Lung (tissue), 16 donors: ENCODE results near the gene SLC25A33. TPM values are rescaled to one million over a fixed set of nuclear protein-coding genes. Genes with fewer than 3 reads are reported as not detected.
A peak's percentile ranks its signal among the peaks of the same experiment; 100 is the strongest.

Experiments used
- ATAC-seq: fragments of 200-7000 bp; cut with Tn5 transposase; one replicate; pipeline ENCODE4 v1.9.1; 2020; ENCODE audit warnings: moderate number of reproducible peaks; ENCODE audit not compliant: insufficient read depth, low FRiP score
- DNase-seq, 3 donors: peaks; one replicate each; pipeline ENCODE4 v3.0.0-alpha.2; 2013 to 2017
- H3K27ac ChIP-seq, 2 donors: one replicate each; pipeline ENCODE4 v1.5.1; 2013; ENCODE audit warnings: mild to moderate bottlenecking in 2 of 2, moderate library complexity in 2 of 2, control low read depth in 1 of 2, inconsistent platforms in 1 of 2, low read depth in 1 of 2, low read length in 1 of 2
- H3K27me3 ChIP-seq, 3 donors: one replicate each; pipeline ENCODE4 v1.5.1; 2013; ENCODE audit warnings: low read length in 2 of 3; ENCODE audit not compliant: control insufficient read depth in 3 of 3, insufficient read depth in 3 of 3
- H3K36me3 ChIP-seq, 4 donors: one replicate each; pipeline ENCODE4 v1.5.1; 2013; ENCODE audit warnings: low read length in 4 of 4, mild to moderate bottlenecking in 1 of 4, moderate library complexity in 1 of 4; ENCODE audit not compliant: control insufficient read depth in 4 of 4, insufficient read depth in 4 of 4
- H3K4me1 ChIP-seq, 5 donors: one replicate each; pipeline ENCODE4 v1.5.1; 2013; ENCODE audit warnings: low read length in 5 of 5, mild to moderate bottlenecking in 2 of 5, moderate library complexity in 1 of 5; ENCODE audit not compliant: control insufficient read depth in 5 of 5, insufficient read depth in 5 of 5
- H3K4me3 ChIP-seq: one replicate; pipeline ENCODE4 v1.5.1; 2013; ENCODE audit warnings: mild to moderate bottlenecking, control low read depth, moderate library complexity
- H3K9ac ChIP-seq, 2 donors: one replicate each; pipeline ENCODE4 v1.5.1; 2013; ENCODE audit warnings: low read length in 2 of 2, control low read depth in 1 of 2; ENCODE audit not compliant: insufficient read depth in 1 of 2
- H3K9me3 ChIP-seq, 4 donors: one replicate each; pipeline ENCODE4 v1.5.1; 2013; ENCODE audit warnings: low read length in 3 of 4, mild to moderate bottlenecking in 1 of 4, moderate library complexity in 1 of 4; ENCODE audit not compliant: control insufficient read depth in 4 of 4, insufficient read depth in 3 of 4
- WGBS, 2 donors: extraction: QIAGEN DNeasy Blood & Tissue Kit; methylation state at CpG; one replicate each; pipeline ENCODE4 v1.1.7; 2013; 5-methylcytosine and 5-hydroxymethylcytosine counted together
- long read RNA-seq, 5 donors: transcript quantifications; one replicate each; lab custom pipeline, GENCODE V29; 2026
- polyA plus RNA-seq, 2 donors: library from polyadenylated mRNA; stranded (reverse); fragments of 200-250 nt; gene quantifications; one replicate each; pipeline ENCODE4 v1.2.1, GENCODE V29; 2013
- total RNA-seq, 2 donors: library from RNA; depleted of rRNA in 1 of 2; stranded (reverse); fragments of >200 nt in 1 of 2; gene quantifications; one replicate each; pipeline ENCODE4 v1.2.1, GENCODE V29; 2014 to 2021
- TF ChIP-seq, protein P1 (sequence below): IDR thresholded peaks from 2 replicates; pipeline ENCODE4 v1.5.1; 2012; ENCODE audit warnings: mild to moderate bottlenecking; ENCODE audit errors: control extremely low read depth, extremely low read depth
- donor health status: control.
- donor health status: control.
- donor health status: Bipolar disorder and iron deficiency.
- donor health status: healthy.
- donor health status: DM: yes; HTN: yes; CAD: no.

The SLC25A33 gene, protein sequence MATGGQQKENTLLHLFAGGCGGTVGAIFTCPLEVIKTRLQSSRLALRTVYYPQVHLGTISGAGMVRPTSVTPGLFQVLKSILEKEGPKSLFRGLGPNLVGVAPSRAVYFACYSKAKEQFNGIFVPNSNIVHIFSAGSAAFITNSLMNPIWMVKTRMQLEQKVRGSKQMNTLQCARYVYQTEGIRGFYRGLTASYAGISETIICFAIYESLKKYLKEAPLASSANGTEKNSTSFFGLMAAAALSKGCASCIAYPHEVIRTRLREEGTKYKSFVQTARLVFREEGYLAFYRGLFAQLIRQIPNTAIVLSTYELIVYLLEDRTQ
- total RNA-seq, result 1 to 10 TPM; 3.2 to 5.2 TPM
- polyA plus RNA-seq, result 1 to 10 TPM; 4.3 to 4.7 TPM
- long read RNA-seq, donor 1, partial matches to known transcripts, result 0 of 2 reads
- long read RNA-seq, donor 1, other reads (novel, unspliced or antisense), result 0 of 2 reads
- long read RNA-seq, donor 2, partial matches to known transcripts, result 0 of 3 reads
- long read RNA-seq, donor 2, other reads (novel, unspliced or antisense), result 0 of 3 reads
- long read RNA-seq, donor 3, result 0 reads
- long read RNA-seq, donor 4, partial matches to known transcripts, result 0 of 3 reads
- long read RNA-seq, donor 4, other reads (novel, unspliced or antisense), result 0 of 3 reads
- long read RNA-seq, donor 5, partial matches to known transcripts, result 0 of 4 reads
- long read RNA-seq, donor 5, other reads (novel, unspliced or antisense), result 0 of 4 reads

DNA sequence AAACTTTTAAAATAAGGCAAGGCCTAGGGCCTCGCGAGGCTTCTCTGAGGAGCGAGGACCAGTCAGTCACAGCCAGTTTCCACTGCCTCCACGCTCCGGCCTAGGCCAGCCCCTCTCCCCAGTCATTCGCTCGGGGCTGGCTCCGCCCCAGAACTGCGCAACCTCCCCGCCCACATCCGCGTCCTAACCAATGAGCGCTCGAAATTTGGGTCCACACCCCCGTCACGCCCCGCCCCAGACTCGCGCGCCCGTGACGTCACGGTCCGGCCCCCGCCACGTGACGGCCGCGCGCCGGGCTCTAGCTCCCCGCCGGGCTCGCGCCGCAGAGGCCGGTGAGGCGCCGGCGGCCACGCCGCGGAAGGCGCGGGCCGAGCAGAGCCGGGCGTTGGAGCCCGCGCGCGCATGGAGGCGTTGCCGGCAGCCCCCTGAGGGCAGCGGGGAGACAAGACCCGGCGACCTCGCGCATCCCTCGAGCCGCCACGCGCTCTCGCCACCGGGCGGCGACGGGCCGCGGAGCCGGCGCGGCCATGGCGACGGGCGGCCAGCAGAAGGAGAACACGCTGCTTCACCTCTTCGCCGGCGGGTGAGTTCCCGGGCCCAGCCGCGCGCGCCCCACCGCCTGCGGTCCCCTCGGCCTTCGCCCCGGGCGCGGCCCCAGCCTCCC lies at the start of gene SLC25A33:
Gene SLC25A33 (plus strand): TSS at position 301 of the 664 bp plus-strand sequence. CDS start 227 bp downstream, at position 528.
- peak; percentile 97 for ATAC-seq
- Histone ChIP-seq H3K27me3 (no peaks in the 10 kb centered on the region), H3K9ac (peak within 1 kb of the TSS; percentile 39 to 53), H3K27ac (peak within 1 kb of the TSS; percentile 85 to 92), H3K4me1 (peaks cover 0 to 19% (median 6%) of the 10 kb centered on the region in 5 donors), H3K9me3 (no peaks in the 10 kb centered on the region), H3K36me3 (no peaks in the 10 kb centered on the region), H3K4me3 (peak within 1 kb of the TSS; percentile 79)
- WGBS, 2 donors, result 0 to 1% methylated on average over 60 to 92 of the region's 92 CpGs
- TF ChIP-seq, protein P1, sequence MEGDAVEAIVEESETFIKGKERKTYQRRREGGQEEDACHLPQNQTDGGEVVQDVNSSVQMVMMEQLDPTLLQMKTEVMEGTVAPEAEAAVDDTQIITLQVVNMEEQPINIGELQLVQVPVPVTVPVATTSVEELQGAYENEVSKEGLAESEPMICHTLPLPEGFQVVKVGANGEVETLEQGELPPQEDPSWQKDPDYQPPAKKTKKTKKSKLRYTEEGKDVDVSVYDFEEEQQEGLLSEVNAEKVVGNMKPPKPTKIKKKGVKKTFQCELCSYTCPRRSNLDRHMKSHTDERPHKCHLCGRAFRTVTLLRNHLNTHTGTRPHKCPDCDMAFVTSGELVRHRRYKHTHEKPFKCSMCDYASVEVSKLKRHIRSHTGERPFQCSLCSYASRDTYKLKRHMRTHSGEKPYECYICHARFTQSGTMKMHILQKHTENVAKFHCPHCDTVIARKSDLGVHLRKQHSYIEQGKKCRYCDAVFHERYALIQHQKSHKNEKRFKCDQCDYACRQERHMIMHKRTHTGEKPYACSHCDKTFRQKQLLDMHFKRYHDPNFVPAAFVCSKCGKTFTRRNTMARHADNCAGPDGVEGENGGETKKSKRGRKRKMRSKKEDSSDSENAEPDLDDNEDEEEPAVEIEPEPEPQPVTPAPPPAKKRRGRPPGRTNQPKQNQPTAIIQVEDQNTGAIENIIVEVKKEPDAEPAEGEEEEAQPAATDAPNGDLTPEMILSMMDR, result no peak
- peak; percentile 99 for DNase-seq

DNA sequence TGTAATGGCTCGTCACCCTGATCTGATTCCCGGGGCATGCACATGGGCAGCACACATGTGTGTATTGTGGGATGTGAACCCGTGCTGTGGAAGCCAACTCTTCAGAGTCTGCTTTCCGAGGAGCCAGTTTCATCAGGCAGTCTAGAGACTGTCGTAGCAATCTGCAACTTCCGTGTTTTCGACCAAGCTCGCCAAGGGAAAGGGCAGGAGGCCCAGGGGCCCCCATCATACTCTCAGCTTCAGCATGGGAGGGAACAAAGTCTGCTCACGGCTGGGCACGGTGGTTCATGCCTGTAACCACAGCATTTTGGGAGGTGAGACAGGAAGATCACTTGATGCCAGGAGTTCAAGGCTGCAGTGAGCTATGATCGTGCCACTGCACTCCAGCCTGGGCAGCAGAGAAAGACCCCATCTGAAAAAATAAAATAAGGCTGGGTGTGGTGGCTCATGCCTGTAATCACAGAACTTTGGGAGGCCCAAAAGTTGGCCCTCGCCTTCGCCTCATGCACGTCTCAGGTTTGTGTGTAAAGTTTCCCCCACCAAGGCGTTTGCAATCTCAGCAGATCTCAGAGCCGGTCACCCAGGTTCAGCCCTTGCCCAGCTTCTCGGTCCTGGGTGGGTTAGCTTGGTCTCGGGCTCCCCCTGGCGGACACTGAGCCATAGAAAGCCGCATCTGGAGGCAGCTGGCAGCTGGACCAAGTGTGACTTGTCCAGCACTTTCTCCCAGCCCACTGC lies 48.5 kb upstream of the SLC25A33 start:
- WGBS, 2 donors, result 39 to 45% methylated on average over 20 of the region's 20 CpGs
- DNase-seq (peak; percentile 87 to 92 (median 91)), ATAC-seq (peak; percentile 84)
- peaks cover 0 to 33% (median 8%) of the 10 kb centered on the region in 5 donors for H3K4me1 ChIP-seq
- TF ChIP-seq, protein P1, result peak; percentile 90
- no peaks in the 10 kb centered on the region for H3K9me3 ChIP-seq
- H3K4me3 ChIP-seq, result no peak overlapping the region
- H3K27ac ChIP-seq, result no peak overlapping the region
- no peak overlapping the region for H3K9ac ChIP-seq
- H3K36me3 ChIP-seq, result no peaks in the 10 kb centered on the region
- H3K27me3 ChIP-seq, result no peaks in the 10 kb centered on the region

DNA sequence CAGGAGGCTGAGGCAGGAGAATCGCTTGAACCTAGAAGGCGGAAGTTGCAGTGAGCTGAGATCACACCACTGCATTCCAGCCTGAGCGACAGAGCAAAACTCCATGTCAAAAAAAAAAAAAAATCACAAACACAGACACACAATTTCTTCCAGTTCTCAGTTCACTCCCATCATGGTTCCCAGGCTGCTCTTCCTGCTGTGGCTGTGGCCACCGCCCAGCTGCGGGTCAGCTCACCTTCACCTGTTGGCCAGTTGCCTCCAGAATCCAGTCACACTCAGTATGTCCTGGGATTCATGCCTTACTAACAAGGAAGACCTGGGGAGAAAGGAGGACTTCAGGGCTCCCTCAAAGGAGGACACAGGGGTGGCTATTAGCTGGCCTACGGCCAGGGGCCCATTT lies 45.9 kb upstream of the SLC25A33 start:
- DNase-seq (no peak), ATAC-seq (no peak)
- no peak overlapping the region for H3K4me3 ChIP-seq
- H3K27ac ChIP-seq, result no peak overlapping the region
- no peak overlapping the region for H3K9ac ChIP-seq
- peaks cover 0 to 17% (median 8%) of the 10 kb centered on the region in 5 donors for H3K4me1 ChIP-seq
- no peaks in the 10 kb centered on the region for H3K36me3 ChIP-seq
- TF ChIP-seq, protein P1, result no peak
- H3K9me3 ChIP-seq, result no peaks in the 10 kb centered on the region
- H3K27me3 ChIP-seq, result no peaks in the 10 kb centered on the region
- WGBS, 2 donors, result 96 to 98% methylated on average over 6 of the region's 6 CpGs
